RWPE2 (cell line): Measurements from ENCODE around the gene STK10.

Experiments used
- ATAC-seq: fragments of 200-7000 bp; cut with Tn5 transposase; 3 replicates; pipeline ENCODE4 v1.9.1; 2021; ENCODE audit warnings: low read depth
- DNase-seq: peaks from one replicate; pipeline ENCODE4 v3.0.0-alpha.2; 2020; ENCODE audit warnings: low spot score
- H3K27ac ChIP-seq: fragments of 450-650 bp; 2 replicates; pipeline ENCODE4 v1.5.1; 2017; ENCODE audit warnings: mild to moderate bottlenecking; ENCODE audit not compliant: poor library complexity, severe bottlenecking
- H3K27me3 ChIP-seq: fragments of 250-450 bp; sonication (Bioruptor Pico); 2 replicates; pipeline ENCODE4 v1.5.1; 2021; ENCODE audit warnings: mild to moderate bottlenecking, moderate library complexity; ENCODE audit not compliant: insufficient read depth, poor library complexity, severe bottlenecking
- H3K36me3 ChIP-seq: fragments of 250-450 bp; sonication (Bioruptor Pico); 2 replicates; pipeline ENCODE4 v1.5.1; 2020; ENCODE audit warnings: low read depth, mild to moderate bottlenecking, moderate library complexity
- H3K4me1 ChIP-seq: fragments of 250-450 bp; sonication (Bioruptor Pico); 2 replicates; pipeline ENCODE4 v1.5.1; 2021; ENCODE audit warnings: mild to moderate bottlenecking, moderate library complexity; ENCODE audit not compliant: insufficient read depth, poor library complexity, severe bottlenecking
- H3K4me3 ChIP-seq: fragments of 250-450 bp; sonication (Bioruptor Pico); 2 replicates; pipeline ENCODE4 v1.5.1; 2021; ENCODE audit warnings: mild to moderate bottlenecking, moderate library complexity; ENCODE audit not compliant: severe bottlenecking
- H3K9me3 ChIP-seq: fragments of 250-450 bp; sonication (Bioruptor Pico); 2 replicates; pipeline ENCODE4 v1.5.1; 2021; ENCODE audit warnings: mild to moderate bottlenecking, moderate library complexity; ENCODE audit not compliant: severe bottlenecking
- TF ChIP-seq, protein P1 (sequence below): fragments of 450-650 bp; IDR thresholded peaks from one replicate; pipeline ENCODE4 v1.5.1; 2017; ENCODE audit warnings: mild to moderate bottlenecking, moderate library complexity; ENCODE audit not compliant: poor library complexity, severe bottlenecking

Gene STK10

DNA sequence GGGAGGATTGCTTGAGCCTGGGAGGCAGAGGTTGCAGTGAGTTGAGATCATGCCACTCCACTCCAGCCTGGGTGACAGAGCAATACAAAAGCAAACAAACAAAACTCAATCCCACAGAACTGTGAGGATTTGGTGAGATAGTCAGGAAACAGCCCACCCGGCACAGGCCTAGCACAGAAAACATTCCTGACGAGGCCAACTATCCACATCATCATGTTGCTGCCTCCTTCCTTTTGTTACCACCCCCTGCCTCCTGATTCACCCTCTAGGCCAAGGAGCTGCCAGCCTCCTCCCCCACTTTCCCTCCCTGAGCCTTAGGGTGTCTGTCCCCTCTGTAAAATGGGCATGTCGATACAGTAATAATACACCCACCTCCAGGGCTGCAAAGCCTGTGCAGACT lies 39.0 kb downstream of the STK10 start:
- TF ChIP-seq, protein P1, sequence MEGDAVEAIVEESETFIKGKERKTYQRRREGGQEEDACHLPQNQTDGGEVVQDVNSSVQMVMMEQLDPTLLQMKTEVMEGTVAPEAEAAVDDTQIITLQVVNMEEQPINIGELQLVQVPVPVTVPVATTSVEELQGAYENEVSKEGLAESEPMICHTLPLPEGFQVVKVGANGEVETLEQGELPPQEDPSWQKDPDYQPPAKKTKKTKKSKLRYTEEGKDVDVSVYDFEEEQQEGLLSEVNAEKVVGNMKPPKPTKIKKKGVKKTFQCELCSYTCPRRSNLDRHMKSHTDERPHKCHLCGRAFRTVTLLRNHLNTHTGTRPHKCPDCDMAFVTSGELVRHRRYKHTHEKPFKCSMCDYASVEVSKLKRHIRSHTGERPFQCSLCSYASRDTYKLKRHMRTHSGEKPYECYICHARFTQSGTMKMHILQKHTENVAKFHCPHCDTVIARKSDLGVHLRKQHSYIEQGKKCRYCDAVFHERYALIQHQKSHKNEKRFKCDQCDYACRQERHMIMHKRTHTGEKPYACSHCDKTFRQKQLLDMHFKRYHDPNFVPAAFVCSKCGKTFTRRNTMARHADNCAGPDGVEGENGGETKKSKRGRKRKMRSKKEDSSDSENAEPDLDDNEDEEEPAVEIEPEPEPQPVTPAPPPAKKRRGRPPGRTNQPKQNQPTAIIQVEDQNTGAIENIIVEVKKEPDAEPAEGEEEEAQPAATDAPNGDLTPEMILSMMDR = no peak
- Histone ChIP-seq H3K9me3 (no peaks in the 10 kb centered on the region), H3K27me3 (no peaks in the 10 kb centered on the region), H3K27ac (no peak overlapping the region), H3K4me1 (no peaks in the 10 kb centered on the region), H3K4me3 (no peak overlapping the region), H3K36me3 (peaks cover 25% of the 10 kb centered on the region)
- no peak for ATAC-seq
- DNase-seq = peak; percentile 12

DNA sequence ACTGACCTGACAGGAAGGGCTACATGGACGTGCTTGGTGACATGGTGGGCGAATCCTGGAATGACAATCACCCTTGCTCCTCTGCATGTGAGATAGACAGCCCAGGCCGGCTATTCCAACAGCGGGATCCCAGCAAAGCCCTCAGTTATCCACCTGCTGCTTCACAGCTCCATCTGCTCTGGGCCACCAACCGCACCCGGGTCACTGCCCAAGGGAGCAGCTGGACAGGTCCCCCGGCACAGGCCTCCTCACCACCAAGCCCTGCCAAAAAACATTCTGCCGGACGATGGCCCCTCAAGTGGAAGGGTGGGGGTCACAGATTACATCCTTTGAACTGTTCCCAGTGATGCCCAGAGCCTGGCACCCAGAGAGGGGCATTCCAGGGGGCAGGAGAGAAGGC lies 39.6 kb downstream of the STK10 start:
- Histone ChIP-seq H3K27me3 (no peaks in the 10 kb centered on the region), H3K27ac (no peak overlapping the region), H3K9me3 (no peaks in the 10 kb centered on the region), H3K36me3 (peaks cover 18% of the 10 kb centered on the region), H3K4me1 (no peaks in the 10 kb centered on the region), H3K4me3 (no peak overlapping the region)
- peak; percentile 59 for DNase-seq
- ATAC-seq = no peak
- TF ChIP-seq, protein P1 = no peak

DNA sequence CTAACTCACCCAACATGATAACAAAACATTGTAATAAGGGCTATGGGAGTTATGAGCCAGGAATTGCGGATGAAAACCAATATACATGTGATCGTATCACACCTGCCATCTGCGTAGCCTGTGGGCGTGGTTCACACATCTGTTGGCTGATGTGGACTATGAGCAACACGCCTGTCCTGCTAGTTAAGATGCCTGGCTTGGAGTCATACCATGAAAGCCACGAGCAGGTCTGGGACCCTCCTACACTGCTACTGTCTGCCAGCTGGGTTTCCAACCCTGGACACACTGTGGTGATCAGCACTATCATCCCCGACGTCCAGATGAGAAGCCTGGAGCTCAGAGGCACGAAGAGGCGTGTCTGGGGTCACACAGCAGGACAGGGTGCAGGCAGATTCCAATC lies 40.2 kb downstream of the STK10 start:
- peaks cover 15% of the 10 kb centered on the region for H3K36me3 ChIP-seq
- ATAC-seq = no peak
- no peak overlapping the region for H3K4me3 ChIP-seq
- peak; percentile 43 for DNase-seq
- no peak overlapping the region for H3K27ac ChIP-seq
- H3K27me3 ChIP-seq = no peaks in the 10 kb centered on the region
- H3K9me3 ChIP-seq = no peaks in the 10 kb centered on the region
- TF ChIP-seq, protein P1 = no peak
- H3K4me1 ChIP-seq = no peaks in the 10 kb centered on the region

DNA sequence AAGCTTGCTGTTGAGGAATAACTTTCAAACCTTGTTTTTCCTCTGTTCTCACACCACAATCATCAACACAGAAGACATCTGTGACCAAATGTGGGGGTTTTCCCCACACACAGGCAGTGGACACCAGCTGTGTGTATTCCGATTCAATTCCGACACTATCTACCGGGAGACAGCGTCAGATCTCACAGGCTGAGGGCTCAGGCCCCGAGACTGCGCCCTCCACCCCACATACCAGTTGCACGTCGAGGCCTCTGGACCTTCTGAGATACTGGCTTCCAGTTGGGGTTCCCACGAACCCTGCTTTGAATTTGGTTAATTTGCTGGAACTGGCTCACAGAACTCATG lies 41.3 kb downstream of the STK10 start:
- Histone ChIP-seq H3K27me3 (no peaks in the 10 kb centered on the region), H3K4me1 (no peaks in the 10 kb centered on the region), H3K9me3 (no peaks in the 10 kb centered on the region), H3K4me3 (no peak overlapping the region), H3K36me3 (peaks cover 4% of the 10 kb centered on the region; the same call in 1 of the 2 replicates), H3K27ac (no peak overlapping the region)
- peak; percentile 34 for DNase-seq
- ATAC-seq = no peak
- TF ChIP-seq, protein P1 = no peak

DNA sequence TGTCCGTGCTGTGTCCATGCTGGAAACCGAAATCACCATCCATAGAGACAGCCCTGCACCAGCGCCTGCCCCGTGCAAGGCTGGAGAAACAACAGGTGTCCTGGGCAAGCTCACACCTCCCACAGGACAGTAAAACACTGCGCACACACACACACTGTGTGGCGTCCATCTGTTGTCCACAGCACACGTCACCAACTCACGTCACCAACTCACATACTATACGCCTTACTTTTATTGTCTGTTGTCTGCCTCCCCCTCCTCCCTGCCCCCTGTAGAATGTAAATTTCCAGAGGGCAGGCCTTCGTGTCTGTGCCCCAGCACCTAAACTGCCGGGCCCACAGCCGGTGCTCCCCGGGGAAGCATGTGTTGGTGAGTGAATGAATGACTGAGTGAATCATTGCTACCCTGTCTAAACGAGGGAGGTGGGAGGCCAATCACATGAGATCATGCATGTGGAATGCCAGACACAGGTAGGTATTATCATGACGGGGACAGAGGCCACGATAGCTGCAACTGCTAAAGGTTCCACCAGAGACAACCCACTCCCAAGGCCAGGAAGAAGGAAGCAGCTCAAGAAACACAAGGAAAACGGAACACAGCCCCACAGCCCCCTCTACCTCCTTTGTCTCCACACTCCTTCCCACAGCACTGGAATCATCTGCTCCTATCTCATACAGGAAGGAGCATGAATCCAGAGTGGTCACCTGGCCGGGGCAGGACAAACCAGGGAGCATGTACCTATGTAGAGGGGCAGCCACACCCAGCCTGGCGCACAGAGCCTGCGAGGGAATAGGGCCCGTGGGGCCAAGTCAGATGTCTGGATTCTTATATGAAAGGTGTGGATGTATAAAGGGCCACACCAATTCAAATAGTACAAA lies 41.9 kb downstream of the STK10 start:
- TF ChIP-seq, protein P1 = no peak
- Histone ChIP-seq H3K9me3 (no peaks in the 10 kb centered on the region), H3K27ac (no peak overlapping the region), H3K4me1 (no peaks in the 10 kb centered on the region), H3K27me3 (no peaks in the 10 kb centered on the region), H3K4me3 (no peak overlapping the region), H3K36me3 (peaks cover 4% of the 10 kb centered on the region; the same call in 1 of the 2 replicates)
- ATAC-seq (peak; percentile 32; the same call in 2 of the 3 replicates), DNase-seq (peak; percentile 58)
